HepG2 (cell line): ENCODE data around the gene KLF15. TPM values are rescaled to one million over a fixed set of nuclear protein-coding genes. Genes with fewer than 3 reads are reported as not detected.

Source experiments
- BCL6 ChIP-seq: IDR thresholded peaks from 2 replicates; pipeline ENCODE4 v1.6.1; 2016; ENCODE audit warnings: missing genetic modification reagents, missing compliant biosample characterization
- CBX1 ChIP-seq: IDR thresholded peaks from one replicate; pipeline ENCODE4 v1.6.1; 2016; ENCODE audit warnings: antibody characterized with exemption, low read depth
- CCDC6 ChIP-seq: sonication (generic); formaldehyde crosslinking; IDR thresholded peaks from 2 replicates; pipeline ENCODE4 v1.8.1; 2022; ENCODE audit warnings: mild to moderate bottlenecking, missing genetic modification reagents, moderate library complexity
- DPF2 ChIP-seq: sonication (generic); formaldehyde crosslinking; IDR thresholded peaks from 2 replicates; pipeline ENCODE4 v1.4.0; 2020; ENCODE audit warnings: mild to moderate bottlenecking, low read depth, missing genetic modification reagents, borderline replicate concordance
- GATAD2A ChIP-seq: IDR thresholded peaks from 2 replicates; pipeline ENCODE4 v1.6.1; 2016
- HNF4A ChIP-seq: sonication (generic); formaldehyde crosslinking; IDR thresholded peaks from 2 replicates; pipeline ENCODE4 v1.4.0; 2020; ENCODE audit warnings: missing genetic modification reagents
- HNF4G ChIP-seq, 2 experiments: sonication (generic) in 1 of 2; formaldehyde crosslinking in 1 of 2; IDR thresholded peaks; 2 replicates each; pipeline versions ENCODE4 v1.4.0 to v1.6.1; 2011 to 2020; ENCODE audit warnings: borderline replicate concordance in 2 of 2, low read depth in 2 of 2, mild to moderate bottlenecking in 2 of 2, low read length in 1 of 2, missing genetic modification reagents in 1 of 2, moderate library complexity in 1 of 2
- LCORL ChIP-seq, 2 experiments: fragments of 450-650 bp in 1 of 2; sonication (generic) in 1 of 2; formaldehyde crosslinking in 1 of 2; IDR thresholded peaks; 2 replicates each; pipeline versions ENCODE4 v1.5.0 to v1.6.1; 2017 to 2020; ENCODE audit warnings: antibody characterized with exemption in 1 of 2, missing genetic modification reagents in 1 of 2
- MTF2 ChIP-seq: sonication (generic); formaldehyde crosslinking; IDR thresholded peaks from 2 replicates; pipeline ENCODE4 v1.5.0; 2020; ENCODE audit warnings: missing genetic modification reagents, borderline replicate concordance
- PATZ1 ChIP-seq: sonication (generic); formaldehyde crosslinking; IDR thresholded peaks from 2 replicates; pipeline ENCODE4 v1.4.0; 2020; ENCODE audit warnings: missing genetic modification reagents
- SOX6 ChIP-seq, 2 experiments: fragments of 450-650 bp in 1 of 2; sonication (generic) in 1 of 2; formaldehyde crosslinking in 1 of 2; IDR thresholded peaks; 2 replicates each; pipeline versions ENCODE4 v1.4.0 to v1.6.1; 2017 to 2020; ENCODE audit warnings: antibody characterized with exemption in 1 of 2, mild to moderate bottlenecking in 1 of 2, missing genetic modification reagents in 1 of 2
- SRSF4 ChIP-seq: fragments of 200-400 bp; formaldehyde crosslinking; IDR thresholded peaks from one replicate; pipeline ENCODE4 v1.6.1; 2018; ENCODE audit warnings: mild to moderate bottlenecking, low read depth, low read length, moderate library complexity; ENCODE audit not compliant: poor library complexity, severe bottlenecking
- TBP ChIP-seq: sonication (generic); formaldehyde crosslinking; IDR thresholded peaks from 2 replicates; pipeline ENCODE4 v1.5.0; 2020; ENCODE audit warnings: missing genetic modification reagents
- ZFP36 ChIP-seq: fragments of 150-350 bp; IDR thresholded peaks from 2 replicates; pipeline ENCODE4 v1.6.1; 2018; ENCODE audit warnings: borderline replicate concordance, low read length, low read depth; ENCODE audit not compliant: partially characterized antibody
- ZNF557 ChIP-seq: sonication (generic); formaldehyde crosslinking; IDR thresholded peaks from 2 replicates; pipeline ENCODE4 v1.4.0; 2020; ENCODE audit warnings: missing genetic modification reagents
- ZNF567 ChIP-seq: sonication (generic); formaldehyde crosslinking; IDR thresholded peaks from 2 replicates; pipeline ENCODE4 v1.8.1; 2023; ENCODE audit warnings: mild to moderate bottlenecking, missing genetic modification reagents, borderline replicate concordance
- polyA plus RNA-seq, 8 experiments: library from polyadenylated mRNA; depleted of rRNA in 3 of 8; stranded (reverse) in 7 of 8; unstranded in 1 of 8; fragments of >200 nt; fragmentation: Illumina TruSeq in 4 of 8; extraction: Trizol in 4 of 8; gene quantifications; 2 replicates each; pipeline versions ENCODE4 v1.2.1 to v1.2.3, GENCODE V29; 2011 to 2016; ENCODE audit warnings: low read depth in 4 of 8, missing spikeins in 1 of 8, mixed read lengths in 1 of 8; ENCODE audit not compliant: insufficient read depth in 1 of 8
- total RNA-seq, 5 experiments: library from RNA; depleted of rRNA; stranded (reverse); fragments of >200 nt; fragmentation: Illumina TruSeq; extraction: Trizol; gene quantifications; 2 replicates each; pipeline ENCODE4 v1.2.3, GENCODE V29; 2016; ENCODE audit warnings: low read depth in 1 of 5
- TF ChIP-seq, protein P1 (sequence below): sonication (generic); formaldehyde crosslinking; IDR thresholded peaks from 2 replicates; pipeline ENCODE4 v1.8.0; 2022; ENCODE audit warnings: mild to moderate bottlenecking, missing genetic modification reagents
- TF ChIP-seq, protein P2 (sequence below): sonication (generic); formaldehyde crosslinking; IDR thresholded peaks from 2 replicates; pipeline ENCODE4 v1.8.1; 2023; ENCODE audit warnings: missing genetic modification reagents, mild to moderate bottlenecking, borderline replicate concordance
- TF ChIP-seq, protein P3 (sequence below): sonication (generic); formaldehyde crosslinking; IDR thresholded peaks from 2 replicates; pipeline ENCODE4 v1.8.1; 2023; ENCODE audit warnings: mild to moderate bottlenecking, missing genetic modification reagents, borderline replicate concordance
- TF ChIP-seq, protein P4 (sequence below): sonication (generic); formaldehyde crosslinking; IDR thresholded peaks from 2 replicates; pipeline ENCODE4 v1.4.0; 2020; ENCODE audit warnings: missing genetic modification reagents

The KLF15 gene
- total and polyA plus RNA-seq, 2 of the 13 experiments (the other 11 are each of a cell fraction or from before 2014, with no cell fraction given): 7.1 to 7.8 TPM

GRCh38 chr3:126355777-126356372 is 1.3 kb downstream of the KLF15 start (continued):
- peak; percentile 17; the same call in 1 of the 2 replicates for TF ChIP-seq GATAD2A (CRISPR knock-in tag)
- TF ChIP-seq, protein P1, sequence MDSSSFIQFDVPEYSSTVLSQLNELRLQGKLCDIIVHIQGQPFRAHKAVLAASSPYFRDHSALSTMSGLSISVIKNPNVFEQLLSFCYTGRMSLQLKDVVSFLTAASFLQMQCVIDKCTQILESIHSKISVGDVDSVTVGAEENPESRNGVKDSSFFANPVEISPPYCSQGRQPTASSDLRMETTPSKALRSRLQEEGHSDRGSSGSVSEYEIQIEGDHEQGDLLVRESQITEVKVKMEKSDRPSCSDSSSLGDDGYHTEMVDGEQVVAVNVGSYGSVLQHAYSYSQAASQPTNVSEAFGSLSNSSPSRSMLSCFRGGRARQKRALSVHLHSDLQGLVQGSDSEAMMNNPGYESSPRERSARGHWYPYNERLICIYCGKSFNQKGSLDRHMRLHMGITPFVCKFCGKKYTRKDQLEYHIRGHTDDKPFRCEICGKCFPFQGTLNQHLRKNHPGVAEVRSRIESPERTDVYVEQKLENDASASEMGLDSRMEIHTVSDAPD (CRISPR knock-in tag): no peak
- peak; percentile 27; the same call in 1 of the 2 replicates for TF ChIP-seq CCDC6 (CRISPR knock-in tag)
- peak; percentile 27 for TF ChIP-seq CBX1
- TF ChIP-seq BCL6: peak; percentile 33; the same call in 1 of the 2 replicates
- no peak for TF ChIP-seq DPF2 (CRISPR knock-in tag)
- no peak for TF ChIP-seq SRSF4
- TF ChIP-seq PATZ1 (CRISPR knock-in tag): peak; percentile 79
- TF ChIP-seq MTF2: no peak
- TF ChIP-seq LCORL (IDR thresholded peaks at IDR 0.05): no peak
- peak; percentile 88 for TF ChIP-seq LCORL (CRISPR knock-in tag; IDR thresholded peaks at IDR 0.05)
- TF ChIP-seq HNF4G (IDR thresholded peaks at IDR 0.05; ENCODE audit: borderline replicate concordance, low read depth, low read length): no peak
- no peak for TF ChIP-seq HNF4G (CRISPR knock-in tag; IDR thresholded peaks at IDR 0.05; ENCODE audit: borderline replicate concordance, low read depth)
- peak; percentile 55 for TF ChIP-seq HNF4A (CRISPR knock-in tag)
- TF ChIP-seq, protein P2, sequence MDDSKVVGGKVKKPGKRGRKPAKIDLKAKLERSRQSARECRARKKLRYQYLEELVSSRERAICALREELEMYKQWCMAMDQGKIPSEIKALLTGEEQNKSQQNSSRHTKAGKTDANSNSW (CRISPR knock-in tag): peak; percentile 48; the same call in 1 of the 2 replicates
- TF ChIP-seq ZFP36: no peak
- TF ChIP-seq ZNF557: 0 out of 2 replicates have a peak, but pooled peaks have one; percentile 38
- TF ChIP-seq, protein P3, sequence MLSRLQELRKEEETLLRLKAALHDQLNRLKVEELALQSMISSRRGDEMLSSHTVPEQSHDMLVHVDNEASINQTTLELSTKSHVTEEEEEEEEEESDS: no peak
- TF ChIP-seq TBP (CRISPR knock-in tag): no peak
- no peak for TF ChIP-seq SOX6 (IDR thresholded peaks at IDR 0.05)
- peak; percentile 78 for TF ChIP-seq SOX6 (CRISPR knock-in tag; IDR thresholded peaks at IDR 0.05)
- TF ChIP-seq, protein P4, sequence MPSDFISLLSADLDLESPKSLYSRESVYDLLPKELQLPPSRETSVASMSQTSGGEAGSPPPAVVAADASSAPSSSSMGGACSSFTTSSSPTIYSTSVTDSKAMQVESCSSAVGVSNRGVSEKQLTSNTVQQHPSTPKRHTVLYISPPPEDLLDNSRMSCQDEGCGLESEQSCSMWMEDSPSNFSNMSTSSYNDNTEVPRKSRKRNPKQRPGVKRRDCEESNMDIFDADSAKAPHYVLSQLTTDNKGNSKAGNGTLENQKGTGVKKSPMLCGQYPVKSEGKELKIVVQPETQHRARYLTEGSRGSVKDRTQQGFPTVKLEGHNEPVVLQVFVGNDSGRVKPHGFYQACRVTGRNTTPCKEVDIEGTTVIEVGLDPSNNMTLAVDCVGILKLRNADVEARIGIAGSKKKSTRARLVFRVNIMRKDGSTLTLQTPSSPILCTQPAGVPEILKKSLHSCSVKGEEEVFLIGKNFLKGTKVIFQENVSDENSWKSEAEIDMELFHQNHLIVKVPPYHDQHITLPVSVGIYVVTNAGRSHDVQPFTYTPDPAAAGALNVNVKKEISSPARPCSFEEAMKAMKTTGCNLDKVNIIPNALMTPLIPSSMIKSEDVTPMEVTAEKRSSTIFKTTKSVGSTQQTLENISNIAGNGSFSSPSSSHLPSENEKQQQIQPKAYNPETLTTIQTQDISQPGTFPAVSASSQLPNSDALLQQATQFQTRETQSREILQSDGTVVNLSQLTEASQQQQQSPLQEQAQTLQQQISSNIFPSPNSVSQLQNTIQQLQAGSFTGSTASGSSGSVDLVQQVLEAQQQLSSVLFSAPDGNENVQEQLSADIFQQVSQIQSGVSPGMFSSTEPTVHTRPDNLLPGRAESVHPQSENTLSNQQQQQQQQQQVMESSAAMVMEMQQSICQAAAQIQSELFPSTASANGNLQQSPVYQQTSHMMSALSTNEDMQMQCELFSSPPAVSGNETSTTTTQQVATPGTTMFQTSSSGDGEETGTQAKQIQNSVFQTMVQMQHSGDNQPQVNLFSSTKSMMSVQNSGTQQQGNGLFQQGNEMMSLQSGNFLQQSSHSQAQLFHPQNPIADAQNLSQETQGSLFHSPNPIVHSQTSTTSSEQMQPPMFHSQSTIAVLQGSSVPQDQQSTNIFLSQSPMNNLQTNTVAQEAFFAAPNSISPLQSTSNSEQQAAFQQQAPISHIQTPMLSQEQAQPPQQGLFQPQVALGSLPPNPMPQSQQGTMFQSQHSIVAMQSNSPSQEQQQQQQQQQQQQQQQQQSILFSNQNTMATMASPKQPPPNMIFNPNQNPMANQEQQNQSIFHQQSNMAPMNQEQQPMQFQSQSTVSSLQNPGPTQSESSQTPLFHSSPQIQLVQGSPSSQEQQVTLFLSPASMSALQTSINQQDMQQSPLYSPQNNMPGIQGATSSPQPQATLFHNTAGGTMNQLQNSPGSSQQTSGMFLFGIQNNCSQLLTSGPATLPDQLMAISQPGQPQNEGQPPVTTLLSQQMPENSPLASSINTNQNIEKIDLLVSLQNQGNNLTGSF (CRISPR knock-in tag): no peak
- TF ChIP-seq ZNF567 (CRISPR knock-in tag): no peak
